HG03045 (cell line): ENCODE measurements around the gene KICS2.
"Not testable (repeated sequence)": the region's sequence is repeated elsewhere in the genome, so short reads cannot be mapped to it uniquely, and the experiment has no call there.

Experiments
- ATAC-seq: cut with Tn5 transposase; IDR thresholded peaks from one replicate; pipeline ENCODE4 v1.9.1; 2021; ENCODE audit warnings: mild to moderate bottlenecking, moderate library complexity; ENCODE audit not compliant: unreplicated experiment

The KICS2 gene

GRCh38 chr12:64217643-64218042, 4.5 kb downstream of the KICS2 start:
- ATAC-seq: not testable (repeated sequence)

- no peak for ATAC-seq
Observed at GRCh38 chr12:64216239-64216638, 5.9 kb downstream of the KICS2 start.

- ATAC-seq: no peak
Observed at GRCh38 chr12:64212119-64212746, 9.9 kb downstream of the KICS2 start.

- ATAC-seq: no peak
Observed at GRCh38 chr12:64207453-64207852, 14.6 kb downstream of the KICS2 start.

- ATAC-seq: no peak
Observed at GRCh38 chr12:64205542-64205941, 16.6 kb downstream of the KICS2 start.

- ATAC-seq: no peak
Observed at GRCh38 chr12:64203775-64204174, 18.3 kb downstream of the KICS2 start.

- no peak for ATAC-seq
Observed at GRCh38 chr12:64203036-64203435, 19.1 kb downstream of the KICS2 start.

- not testable (repeated sequence) for ATAC-seq
Observed at GRCh38 chr12:64195841-64196240, 26.3 kb downstream of the KICS2 start.

- ATAC-seq: no peak
Observed at GRCh38 chr12:64194333-64195149, 27.6 kb downstream of the KICS2 start.

- no peak for ATAC-seq
Observed at GRCh38 chr12:64193931-64194330, 28.2 kb downstream of the KICS2 start.

GRCh38 chr12:64192644-64193444, 29.3 kb downstream of the KICS2 start:
- peak; percentile 93 for ATAC-seq

GRCh38 chr12:64190140-64190539, 32.0 kb downstream of the KICS2 start:
- no peak for ATAC-seq

- ATAC-seq: no peak
Observed at GRCh38 chr12:64189530-64189929, 32.6 kb downstream of the KICS2 start.

- ATAC-seq: no peak
Observed at GRCh38 chr12:64187794-64188193, 34.3 kb downstream of the KICS2 start.

- no peak for ATAC-seq
Observed at GRCh38 chr12:64187370-64187769, 34.7 kb downstream of the KICS2 start.

GRCh38 chr12:64186789-64187188, 35.3 kb downstream of the KICS2 start:
- ATAC-seq: peak; percentile 81

GRCh38 chr12:64184216-64184615, 37.9 kb downstream of the KICS2 start:
- ATAC-seq: no peak

GRCh38 chr12:64181430-64182291, 40.4 kb downstream of the KICS2 start:
- ATAC-seq: no peak

- no peak for ATAC-seq
Observed at GRCh38 chr12:64180951-64181350, 41.1 kb downstream of the KICS2 start.

- ATAC-seq: no peak
Observed at GRCh38 chr12:64178122-64178521, 44.0 kb downstream of the KICS2 start.

GRCh38 chr12:64177001-64177400, 45.1 kb downstream of the KICS2 start:
- no peak for ATAC-seq
